Stimulated activated CD8-positive, alpha-beta memory T cell treated with anti-CD3 and anti-CD28 coated beads, Interleukin-7, amount 100 ng/mL, for 48 hours (primary cell): ENCODE data around the gene CACNA1C.

Experiments
- DNase-seq, 2 donors: peaks; one replicate each; pipeline ENCODE4 v3.0.0-alpha.2; 2020; ENCODE audit warnings: low read depth in 1 of 2; ENCODE audit errors: extremely low read depth in 1 of 2

CACNA1C gene

GRCh38 chr12:2376908-2377657, 324.3 kb downstream of the CACNA1C start:
- no peak for DNase-seq

DNA sequence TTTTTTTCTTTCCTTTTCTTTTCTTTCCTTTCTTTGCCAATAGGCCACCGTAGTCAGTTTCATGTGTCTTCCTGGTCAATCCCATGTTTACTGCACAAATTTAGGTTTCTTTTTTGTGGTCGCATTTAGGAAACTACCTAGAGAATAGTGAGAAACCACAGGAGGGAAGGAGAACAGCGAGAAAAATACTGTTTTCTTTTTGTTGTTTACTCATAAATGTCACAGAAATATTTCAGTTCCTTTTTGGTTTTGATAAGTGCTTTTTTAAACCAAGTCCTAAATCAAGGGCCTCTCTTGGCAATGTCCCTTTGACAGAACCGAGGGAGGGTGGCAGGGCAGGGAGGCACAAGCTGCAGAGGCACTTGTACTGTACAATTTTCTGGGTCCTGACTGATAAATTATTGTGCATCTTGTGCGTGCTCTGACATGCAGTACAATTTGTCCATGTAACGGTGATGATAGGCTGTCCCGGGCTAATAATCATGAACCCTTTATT, 326.1 kb downstream of the CACNA1C start:
- DNase-seq = no peak

GRCh38 chr12:2380946-2381345, 328.2 kb downstream of the CACNA1C start:
- no peak for DNase-seq

DNA sequence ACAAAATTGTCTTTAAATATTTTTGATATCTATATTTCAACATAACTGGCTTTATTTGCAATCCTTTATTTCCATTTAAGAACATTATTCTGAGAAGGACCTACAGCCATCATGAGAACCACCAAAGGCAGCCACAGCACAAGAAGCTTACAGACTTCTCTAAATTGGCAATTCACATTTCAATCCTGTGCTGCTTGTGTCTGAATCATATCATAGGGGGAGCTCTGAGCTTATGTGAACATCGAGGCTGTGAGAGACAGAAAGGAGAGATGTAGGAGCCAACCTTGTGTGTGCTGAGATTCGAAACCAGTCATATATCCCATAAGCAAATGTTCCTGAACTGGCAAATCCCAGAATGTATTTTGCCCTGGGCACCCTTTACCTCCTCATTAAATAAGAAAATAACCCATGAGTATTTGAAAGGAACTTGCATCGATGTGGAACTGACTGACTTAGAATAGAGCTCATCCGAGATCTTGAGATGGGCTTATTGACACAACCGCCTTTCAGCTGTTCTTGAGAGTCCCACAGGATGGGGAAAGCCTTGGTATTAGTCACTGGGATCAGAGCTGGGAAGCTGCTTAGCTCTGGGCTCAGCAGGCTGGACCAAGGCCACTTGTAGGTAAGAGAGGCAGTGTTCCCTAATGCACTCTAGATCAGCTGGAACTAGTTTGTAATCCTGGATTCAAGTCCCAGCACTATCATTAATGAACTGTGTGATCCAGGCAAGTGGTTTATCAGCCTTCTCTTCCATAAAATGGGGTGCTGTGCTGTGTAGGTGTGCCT, 329.8 kb downstream of the CACNA1C start:
- DNase-seq = no peak

DNA sequence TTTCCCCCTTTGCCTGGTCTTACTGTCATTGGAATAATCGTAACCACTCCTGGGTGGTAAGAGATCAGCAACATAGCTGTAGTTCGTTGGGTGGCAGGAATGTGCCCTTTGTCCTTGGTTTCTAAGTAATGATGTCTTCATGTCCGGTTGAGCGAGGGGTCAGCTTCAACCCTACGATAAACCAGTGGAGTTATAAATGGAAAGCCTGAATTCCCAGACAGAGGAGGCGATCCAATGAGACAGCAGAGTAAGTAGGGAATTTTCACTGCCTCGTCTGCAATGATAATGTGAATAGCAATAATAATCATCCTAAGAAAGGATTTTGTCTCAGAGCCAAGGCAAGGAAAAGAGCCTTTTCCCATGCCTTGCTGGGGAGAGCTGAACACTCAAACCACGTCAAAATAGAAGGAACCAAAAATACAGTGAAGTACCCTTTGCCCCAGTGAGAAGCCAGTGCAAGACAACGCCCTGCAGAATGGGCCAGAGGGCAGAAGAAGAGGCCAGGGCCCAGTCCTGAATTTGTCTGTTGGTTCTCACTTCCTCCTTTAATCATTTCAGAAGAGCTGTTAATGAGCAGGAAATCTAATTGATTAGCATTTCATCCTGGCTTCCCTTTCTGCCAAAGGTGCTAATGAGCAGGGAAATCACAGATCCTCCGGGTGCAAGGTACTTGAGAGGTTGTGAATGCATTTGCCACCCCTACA, 330.7 kb downstream of the CACNA1C start:
- DNase-seq = no peak

GRCh38 chr12:2384029-2384386, 331.2 kb downstream of the CACNA1C start:
- no peak for DNase-seq

DNA sequence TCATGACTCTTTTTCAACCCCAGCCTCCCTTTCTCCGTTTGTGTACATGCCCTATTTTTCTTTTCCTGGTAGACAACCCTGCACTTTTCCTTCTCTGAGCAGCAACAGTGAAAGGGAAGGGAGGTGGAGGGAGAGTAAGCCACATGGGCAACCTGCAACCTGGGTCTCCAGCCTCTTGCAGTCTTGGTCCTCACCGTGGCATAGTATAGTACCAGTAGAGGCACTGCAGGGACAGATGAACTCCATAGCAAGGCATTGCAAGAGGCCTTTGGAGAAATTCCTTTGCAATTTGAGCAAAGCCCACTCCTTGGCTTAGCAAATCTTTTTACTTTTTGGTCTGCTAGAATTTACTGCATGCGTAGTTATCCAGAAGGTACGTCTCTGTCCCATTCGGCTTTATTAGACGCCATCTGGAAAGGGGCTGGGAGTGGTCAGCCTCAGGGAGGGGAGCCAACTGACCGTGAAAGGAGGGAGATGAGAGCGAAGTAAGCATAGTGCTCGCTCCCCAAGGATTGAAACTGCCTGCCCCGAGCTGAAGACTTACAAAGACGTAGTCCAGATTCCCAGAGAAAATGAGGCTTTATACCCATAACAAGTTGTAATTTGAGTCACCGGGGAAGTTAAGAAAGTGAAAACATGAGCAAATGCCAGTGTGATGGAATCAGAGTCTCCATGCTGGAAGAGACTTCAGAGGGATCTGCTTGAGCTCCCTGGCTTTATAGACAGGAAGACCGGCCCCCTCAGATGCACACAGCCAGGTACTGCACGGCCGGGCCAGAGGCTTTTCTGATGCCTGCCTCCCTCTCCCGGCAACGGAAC, 332.0 kb downstream of the CACNA1C start:
- DNase-seq = no peak

GRCh38 chr12:2385529-2385928, 332.7 kb downstream of the CACNA1C start:
- no peak for DNase-seq

GRCh38 chr12:2386566-2386965, 333.8 kb downstream of the CACNA1C start:
- no peak for DNase-seq

DNA sequence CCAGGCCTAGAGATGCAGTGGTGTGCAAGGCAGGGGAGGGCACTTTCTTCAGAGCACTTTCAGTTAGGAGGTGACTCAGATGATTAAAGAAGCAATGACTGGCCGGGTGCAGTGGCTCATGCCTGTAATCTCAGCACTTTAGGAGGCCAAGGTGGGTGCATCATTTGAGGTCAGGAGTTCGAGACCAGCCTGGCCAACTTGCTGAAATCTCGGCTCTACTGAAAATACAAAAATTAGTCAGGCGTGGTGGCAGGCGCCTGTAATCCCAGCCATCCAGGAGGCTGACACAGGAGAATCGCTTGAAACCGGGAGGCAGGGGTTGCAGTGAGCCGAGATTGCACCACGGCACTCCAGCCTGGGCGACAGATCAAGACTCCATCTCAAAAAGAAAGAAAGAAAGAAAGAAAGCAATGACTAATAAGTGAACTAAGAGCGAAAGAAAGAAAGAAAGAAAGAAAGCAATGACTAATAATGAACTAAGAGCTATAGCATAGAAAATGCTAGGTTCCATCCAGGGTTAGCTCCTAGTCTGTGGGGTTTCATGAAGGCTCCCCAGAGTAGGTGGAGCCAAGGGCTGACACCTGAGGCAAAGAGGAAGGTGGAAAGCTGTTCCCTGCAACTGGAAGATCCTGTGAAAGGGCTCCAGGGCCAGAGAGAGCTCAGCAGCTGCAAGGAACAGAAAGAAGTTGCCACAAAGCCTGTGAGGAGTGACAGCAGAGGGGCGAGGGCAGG, 334.5 kb downstream of the CACNA1C start:
- DNase-seq = peak in 1 of 2 donors; percentile 40

- DNase-seq = no peak
Measured at GRCh38 chr12:2389079-2389790, 336.4 kb downstream of the CACNA1C start.

DNA sequence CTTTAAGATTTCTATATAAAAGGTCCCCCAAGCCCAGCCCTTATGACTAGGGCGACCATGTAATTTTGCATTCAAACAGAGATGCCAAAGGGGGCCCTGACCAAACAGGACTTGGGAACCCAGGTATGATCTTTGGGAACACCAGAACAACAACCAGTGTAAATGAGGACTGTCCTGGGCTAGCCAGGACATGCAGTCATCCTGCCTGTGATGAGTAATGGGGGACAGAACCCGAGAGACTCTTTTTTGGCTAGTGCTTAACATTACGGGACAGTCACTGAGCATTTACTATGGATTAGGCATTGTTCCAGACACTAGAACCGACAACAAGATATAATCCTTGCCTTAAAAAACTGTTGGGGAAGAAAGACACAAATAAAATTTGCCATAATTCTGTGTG, 337.3 kb downstream of the CACNA1C start:
- DNase-seq = no peak

- no peak for DNase-seq
Measured at GRCh38 chr12:2390850-2391390, 338.1 kb downstream of the CACNA1C start.

- no peak for DNase-seq
Measured at GRCh38 chr12:2391740-2392331, 339.0 kb downstream of the CACNA1C start.

DNA sequence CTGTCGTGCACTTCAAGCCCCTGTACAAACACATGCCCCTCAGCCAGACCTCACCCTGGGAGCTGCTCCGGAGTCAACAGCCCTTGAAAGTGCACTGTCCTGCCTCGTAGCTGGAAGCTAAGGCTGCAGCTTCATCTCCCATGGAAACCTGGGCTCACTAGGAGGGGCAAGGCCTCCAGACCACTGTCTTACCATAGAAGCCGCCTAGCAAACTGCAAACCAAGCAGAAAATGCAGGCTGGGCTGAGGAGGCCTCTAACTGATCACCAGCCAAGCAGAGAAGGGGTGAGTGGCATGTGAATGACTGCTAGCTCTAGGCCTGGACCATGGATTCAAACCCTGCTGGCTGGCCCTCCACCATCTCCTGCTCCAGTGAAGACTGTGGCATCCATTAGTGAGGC, 340.2 kb downstream of the CACNA1C start:
- no peak for DNase-seq

GRCh38 chr12:2393996-2394395, 341.2 kb downstream of the CACNA1C start:
- no peak for DNase-seq

DNA sequence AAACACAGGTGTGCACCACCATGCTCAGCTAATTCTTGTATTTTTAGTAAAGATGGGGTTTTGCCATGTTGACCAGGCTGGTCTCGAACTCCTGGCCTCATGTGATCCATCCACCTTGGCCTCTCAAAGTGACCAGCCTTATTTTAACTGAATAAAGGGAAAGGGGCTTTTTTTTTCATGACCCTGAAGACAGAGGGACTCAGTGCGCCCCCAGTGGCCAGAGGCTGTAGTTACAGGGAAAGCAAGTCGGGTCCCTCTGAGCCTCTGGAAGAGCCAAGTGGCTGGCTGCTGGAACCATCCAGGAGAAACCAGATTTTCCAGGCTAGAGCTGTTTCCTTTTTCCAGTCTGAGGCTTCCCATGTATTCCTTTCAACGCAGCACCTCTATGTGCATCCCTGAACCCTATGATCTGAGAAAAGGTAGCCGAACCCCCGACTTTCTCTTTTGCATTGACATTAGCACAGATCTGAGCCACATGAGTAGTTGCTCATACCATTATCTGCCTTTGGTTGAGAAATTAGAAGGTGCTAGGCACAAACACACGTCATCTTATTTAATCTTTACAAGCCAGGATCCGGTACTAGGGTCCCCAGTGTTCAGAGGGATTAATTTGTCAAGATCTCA, 342.7 kb downstream of the CACNA1C start:
- no peak for DNase-seq

GRCh38 chr12:2396448-2396871, 343.7 kb downstream of the CACNA1C start:
- no peak for DNase-seq
